Naive B cell (primary cell): ENCODE results near the gene ZSCAN5C. TPM values are rescaled to one million over a fixed set of nuclear protein-coding genes. Genes with fewer than 3 reads are reported as not detected.

Source experiments
- ATAC-seq, 2 donors: fragments of 150-1000 bp; cut with Tn5 transposase; 2 replicates each; pipeline ENCODE4 v1.10.0; 2021; ENCODE audit warnings: low read depth in 2 of 2, mild to moderate bottlenecking in 2 of 2, moderate library complexity in 2 of 2
- DNase-seq: peaks from one replicate; pipeline ENCODE4 v3.0.0; 2022
- H3K27ac Mint-ChIP-seq, 6 donors: one replicate each; pipeline ENCODE4 v1.8.0; 2020 to 2022; ENCODE audit warnings: mild to moderate bottlenecking in 6 of 6, mixed read lengths in 6 of 6, moderate library complexity in 5 of 6, inconsistent platforms in 2 of 6
- H3K27me3 Mint-ChIP-seq, 3 donors: one replicate each; pipeline ENCODE4 v1.8.0; 2021 to 2022; ENCODE audit warnings: mixed read lengths in 3 of 3, mild to moderate bottlenecking in 1 of 3
- H3K36me3 Mint-ChIP-seq, 2 donors: one replicate each; pipeline ENCODE4 v1.8.0; 2020 to 2022; ENCODE audit warnings: mixed read lengths in 2 of 2, inconsistent platforms in 1 of 2, mild to moderate bottlenecking in 1 of 2
- H3K4me1 Mint-ChIP-seq, 3 donors: one replicate each; pipeline ENCODE4 v1.8.0; 2020 to 2022; ENCODE audit warnings: mixed read lengths in 3 of 3, inconsistent platforms in 1 of 3, mild to moderate bottlenecking in 1 of 3, moderate library complexity in 1 of 3
- H3K4me3 Mint-ChIP-seq, 8 donors: one replicate each; pipeline ENCODE4 v1.8.0; 2020 to 2022; ENCODE audit warnings: mild to moderate bottlenecking in 8 of 8, mixed read lengths in 8 of 8, moderate library complexity in 8 of 8, inconsistent platforms in 2 of 8
- H3K9me3 Mint-ChIP-seq, 7 donors: one replicate each; pipeline ENCODE4 v1.8.0; 2020 to 2022; ENCODE audit warnings: mixed read lengths in 7 of 7, mild to moderate bottlenecking in 5 of 7, inconsistent platforms in 2 of 7, moderate library complexity in 1 of 7
- polyA plus RNA-seq, 6 donors: library from polyadenylated mRNA; unstranded; fragments of 300-500 nt; fragmentation: Illumina TruSeq; gene quantifications; one replicate each; pipeline ENCODE4 v1.2.3, GENCODE V29; 2021; ENCODE audit warnings: low read depth in 6 of 6

The ZSCAN5C gene
- polyA plus RNA-seq, 6 donors from 2014 or later, result 0.15 TPM; not detected in 5

DNA sequence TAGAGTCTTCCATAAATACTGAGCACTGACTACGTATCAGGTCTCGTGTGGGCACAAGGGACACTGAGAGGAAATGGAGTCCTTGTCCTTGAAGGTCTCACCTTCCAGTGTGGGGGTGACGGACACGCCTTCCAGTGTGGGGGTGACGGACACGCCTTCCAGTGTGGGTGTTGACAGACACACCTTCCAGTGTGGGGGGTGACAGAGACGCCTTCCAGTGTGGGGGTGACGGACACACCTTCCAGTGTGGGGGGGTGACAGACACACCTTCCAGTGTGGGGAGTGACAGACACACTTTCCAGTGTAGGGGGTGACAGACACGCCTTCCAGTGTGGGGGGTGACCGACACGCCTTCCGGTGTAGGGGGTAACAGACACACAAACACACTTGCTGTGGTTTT lies 56.2 kb downstream of the ZSCAN5C start:
- H3K9me3 Mint-ChIP-seq, result no peaks in the 10 kb centered on the region
- H3K4me3 Mint-ChIP-seq, result no peak overlapping the region
- ATAC-seq, result no peak
- H3K27me3 Mint-ChIP-seq, result no peaks in the 10 kb centered on the region
- DNase-seq, result no peak
- H3K4me1 Mint-ChIP-seq, result peaks cover 0 to 4% (median 3%) of the 10 kb centered on the region in 3 donors
- peaks cover 0 to 4% of the 10 kb centered on the region in 2 donors for H3K36me3 Mint-ChIP-seq
- peak overlapping the region in 1 of 6 donors; percentile 76 for H3K27ac Mint-ChIP-seq

Other genes starting within 250 kb of the ZSCAN5C start
- not detected for gene NLRP5, start 215.5 kb upstream of the ZSCAN5C start, polyA plus RNA-seq
- 1 to 10 TPM; 1.4 to 4.7 (median 2.5) TPM for gene ZNF787, start 81.0 kb upstream of the ZSCAN5C start, polyA plus RNA-seq
- gene ZNF444, start 61.0 kb upstream of the ZSCAN5C start, polyA plus RNA-seq, result 10 to 100 TPM in 5 of 6 donors, 1 to 10 TPM in 1; 9.7 to 24.6 (median 13.1) TPM
- not detected for gene GALP, start 26.3 kb upstream of the ZSCAN5C start, polyA plus RNA-seq
- not detected for gene ZSCAN5B, start 4.5 kb upstream of the ZSCAN5C start, polyA plus RNA-seq
- gene EDDM13, start 70.5 kb downstream of the ZSCAN5C start, polyA plus RNA-seq, result not detected
- gene ZSCAN5A, start 112.6 kb downstream of the ZSCAN5C start, polyA plus RNA-seq, result 1 to 10 TPM in 5 of 6 donors, not detected in 1; 5.3 to 8.1 (median 7.0) TPM
- gene ZNF582, start 191.3 kb downstream of the ZSCAN5C start, polyA plus RNA-seq, result 1 to 10 TPM; 6.3 to 8.6 (median 7.3) TPM
- gene ZNF583, start 202.1 kb downstream of the ZSCAN5C start, polyA plus RNA-seq, result 10 to 100 TPM; 15.1 to 33.2 (median 16.8) TPM